HG03521 (cell line): Measurements from ENCODE around the gene IL22RA2.

ENCODE experiments used
- ATAC-seq: cut with Tn5 transposase; IDR thresholded peaks from one replicate; pipeline ENCODE4 v1.9.1; 2021; ENCODE audit warnings: mild to moderate bottlenecking, moderate library complexity; ENCODE audit not compliant: unreplicated experiment

Gene IL22RA2

DNA sequence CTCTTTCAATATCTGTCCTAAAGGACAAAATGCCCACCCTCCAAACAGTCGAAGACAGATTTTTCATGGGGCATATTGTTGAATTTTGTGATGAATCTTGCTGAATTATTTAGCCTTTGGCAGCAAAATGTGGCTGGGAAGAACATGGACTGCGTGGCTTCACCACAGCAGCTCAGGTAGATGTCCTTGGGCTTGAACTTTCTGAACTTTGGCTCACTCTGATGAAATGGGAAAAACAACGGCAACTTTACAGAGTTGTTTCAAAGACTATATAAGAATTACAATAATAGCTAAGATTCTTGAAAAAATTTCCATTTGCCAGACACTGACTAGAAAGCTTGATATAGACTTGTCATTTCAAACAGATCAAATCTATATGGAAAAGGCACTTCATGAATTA, 75.9 kb downstream of the IL22RA2 start:
- ATAC-seq, result no peak

DNA sequence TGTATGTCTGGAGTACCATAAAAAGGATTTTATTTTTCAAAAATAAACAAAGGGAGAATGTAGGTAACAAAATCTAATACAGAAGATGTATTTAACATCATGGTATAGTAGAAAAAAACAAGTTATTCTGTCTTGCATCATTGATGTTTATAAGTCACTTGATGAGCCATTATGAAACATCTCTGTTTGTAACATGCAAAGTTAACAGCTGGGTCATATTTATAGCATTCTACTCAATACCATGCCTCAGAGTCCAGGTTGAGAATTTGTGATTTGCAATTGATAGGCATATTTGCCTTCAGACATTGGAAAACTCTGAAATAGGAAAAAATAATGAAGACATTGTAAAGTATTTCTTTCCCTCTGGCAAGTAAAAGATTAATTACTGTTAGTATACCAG, 76.4 kb downstream of the IL22RA2 start:
- peak; percentile 35 for ATAC-seq

DNA sequence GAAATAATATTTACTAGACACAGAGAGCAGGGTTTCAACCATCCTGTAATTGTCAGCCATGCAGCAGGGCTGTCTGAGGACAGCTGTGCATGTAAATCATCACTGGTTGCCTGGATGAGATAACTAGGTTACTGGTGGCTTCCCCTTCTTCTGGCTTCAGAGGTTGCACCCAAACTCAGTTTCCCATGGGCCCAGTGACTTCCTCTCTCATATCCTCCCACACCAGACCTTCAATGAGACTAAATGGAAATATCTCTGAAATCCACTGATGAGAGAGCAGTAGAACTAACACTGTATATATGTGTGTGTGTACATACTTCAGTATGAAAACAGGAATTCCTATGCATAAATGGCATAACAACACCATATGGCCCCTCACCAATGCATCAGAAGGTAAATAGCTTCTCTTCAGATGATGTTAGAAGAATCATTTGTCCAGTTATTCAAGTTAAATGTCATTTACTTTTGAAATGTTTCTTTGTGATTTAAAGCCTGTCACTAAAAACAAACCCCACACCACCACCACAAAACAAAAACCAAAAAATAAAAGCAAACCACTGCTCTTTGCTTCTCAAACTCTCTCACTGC, 77.7 kb downstream of the IL22RA2 start:
- peak; percentile 59 for ATAC-seq

- no peak for ATAC-seq
Observed at GRCh38 chr6:137095093-137095492, 78.4 kb downstream of the IL22RA2 start.

DNA sequence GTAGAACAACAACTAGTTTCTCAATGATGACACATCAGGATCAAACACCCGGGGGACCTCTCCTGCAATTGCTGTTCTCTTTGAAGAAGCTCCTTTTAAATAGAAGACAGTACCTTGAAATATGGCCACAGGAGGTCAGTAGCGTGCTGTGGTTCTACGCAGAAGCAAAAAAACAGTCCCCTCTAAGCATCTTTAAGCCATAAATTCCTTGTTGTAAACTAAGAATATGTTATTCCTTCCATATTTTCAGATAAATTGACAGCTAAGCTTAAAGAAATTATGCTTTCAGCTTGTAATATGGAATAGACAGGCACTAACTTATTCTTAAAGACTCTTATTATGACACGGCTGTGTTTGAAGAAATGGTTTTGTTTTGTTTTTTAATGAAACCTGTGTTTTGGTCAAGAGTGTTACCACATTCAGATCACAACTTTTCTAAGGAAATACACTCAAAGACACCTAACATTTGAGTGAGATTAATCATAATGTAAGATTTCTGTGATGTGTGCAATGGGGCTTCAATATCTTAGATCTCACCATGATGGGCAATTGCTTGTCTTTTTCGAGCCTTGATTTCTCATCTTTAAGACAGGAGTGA, 78.9 kb downstream of the IL22RA2 start:
- peak; percentile 33 for ATAC-seq
